T follicular helper cell (primary cell): ENCODE results near the gene KPNB1.

Source experiments
- DNase-seq: peaks from one replicate; pipeline ENCODE4 v3.0.0-alpha.2; 2020; ENCODE audit warnings: low read depth

The KPNB1 gene

DNA sequence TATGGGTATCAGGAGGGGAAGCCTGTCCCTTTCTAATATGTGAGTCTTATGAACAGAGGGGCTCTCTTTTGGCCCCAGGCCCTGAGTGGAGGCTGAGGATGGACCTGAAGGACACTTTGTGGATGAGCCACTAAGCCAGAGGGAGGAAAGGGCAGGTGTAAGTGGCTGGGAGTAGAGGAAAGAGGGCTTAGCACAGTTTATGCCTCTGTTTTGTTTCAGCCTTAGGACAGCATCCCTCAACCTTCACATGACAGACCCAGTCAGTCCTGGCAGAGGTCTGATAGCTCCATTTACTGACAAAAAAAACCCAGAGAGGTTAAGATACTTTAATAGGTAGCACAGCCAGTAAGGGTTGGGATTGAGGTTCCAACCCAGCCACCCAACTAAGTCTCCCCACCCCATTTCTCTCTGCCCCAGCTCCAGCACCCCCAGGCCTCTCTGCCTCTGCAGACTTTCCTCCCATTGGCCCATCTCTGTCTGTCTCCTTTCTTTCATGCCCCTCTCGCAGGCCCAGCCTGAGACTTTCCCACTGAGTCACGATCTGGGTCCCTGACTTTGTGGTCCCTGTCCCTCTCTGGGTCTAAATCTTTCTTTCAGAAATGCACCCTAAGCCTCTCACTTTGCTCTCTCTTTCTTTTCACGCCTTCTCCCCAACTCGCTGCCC, 78.6 kb downstream of the KPNB1 start:
- DNase-seq, result no peak

DNA sequence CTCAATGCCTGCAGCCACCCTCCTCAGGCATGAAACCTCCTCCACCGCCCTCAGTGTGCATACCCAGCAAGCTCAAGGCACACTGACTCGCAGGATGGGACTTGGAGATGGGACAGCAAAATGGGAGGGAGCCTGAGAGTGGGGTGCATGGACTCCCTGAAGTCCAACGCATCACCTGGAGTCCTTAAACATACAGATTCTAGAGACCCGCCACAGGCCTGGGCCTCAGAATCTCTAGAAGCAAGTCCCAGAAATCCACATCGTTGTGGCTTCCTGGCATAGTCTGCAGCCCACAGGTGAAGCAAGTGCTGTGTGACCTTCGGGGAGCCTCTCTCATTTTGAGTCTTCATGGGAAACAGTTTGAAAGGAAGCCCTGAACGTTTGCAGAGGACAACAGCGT, 79.8 kb downstream of the KPNB1 start:
- DNase-seq, result no peak

- no peak for DNase-seq
These were observed 81.0 kb downstream of the KPNB1 start for GRCh38 chr17:47730681-47731080.

DNA sequence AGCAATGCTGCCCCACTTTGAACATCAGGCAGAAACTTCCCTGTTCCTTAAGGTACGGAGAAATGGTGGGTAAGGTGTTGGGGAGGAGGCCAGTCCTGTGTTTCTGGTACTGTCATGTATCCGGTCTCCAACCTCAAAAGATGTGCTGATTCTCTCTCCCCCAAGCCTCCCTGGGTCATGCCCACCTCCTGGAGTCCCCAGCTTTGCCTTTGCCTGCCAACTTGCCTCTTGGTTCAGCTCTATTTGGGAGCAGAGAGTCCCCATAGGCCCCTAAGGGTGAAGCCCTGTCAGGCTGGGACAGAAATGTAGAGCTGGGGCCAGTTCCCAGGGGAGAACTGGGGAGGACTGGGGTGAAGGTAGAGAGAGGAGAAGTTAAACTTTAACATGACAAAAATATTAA, 81.7 kb downstream of the KPNB1 start:
- no peak for DNase-seq

DNA sequence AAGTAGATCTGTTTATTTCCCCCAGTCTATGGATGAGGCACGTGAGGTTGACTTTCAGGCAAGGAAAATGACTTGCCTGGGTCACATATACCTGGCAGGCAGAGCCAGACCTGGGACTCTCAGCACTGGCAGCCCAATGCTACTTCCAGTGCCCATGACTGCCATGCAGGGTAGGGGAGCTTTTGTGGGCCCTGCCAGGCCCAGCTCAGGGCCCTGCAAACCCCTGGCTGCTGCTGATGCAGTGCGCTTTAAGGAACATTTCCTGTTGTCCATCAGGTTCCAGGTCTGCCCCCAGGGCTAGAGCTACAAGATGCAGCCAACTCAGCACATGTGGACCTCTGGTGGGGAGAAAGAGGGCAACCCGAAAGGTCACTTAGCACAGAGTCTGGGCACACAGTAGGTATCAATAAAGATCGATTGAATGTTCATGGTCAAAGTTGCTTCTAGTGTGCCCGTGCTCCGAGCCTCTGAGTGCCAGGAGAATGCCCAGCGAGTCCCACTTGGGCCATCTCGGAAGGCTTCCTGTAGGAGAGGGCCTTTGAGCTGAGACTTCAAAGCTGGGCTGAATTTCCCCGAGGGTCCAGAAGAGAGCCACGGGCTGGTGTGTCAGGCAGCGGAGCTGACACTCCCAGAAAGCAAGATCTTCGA, 82.8 kb downstream of the KPNB1 start:
- DNase-seq, result no peak

GRCh38 chr17:47733047-47733673, 83.4 kb downstream of the KPNB1 start, which contains the start of gene TBX21:
Gene TBX21 (plus strand): TSS chr17:47733236. CDS start chr17:47733455, 219 bp downstream.
- peak; percentile 82 for DNase-seq

GRCh38 chr17:47733674-47734410, 84.1 kb downstream of the KPNB1 start:
- no peak for DNase-seq

GRCh38 chr17:47735139-47735464, 85.4 kb downstream of the KPNB1 start:
- no peak for DNase-seq
